Measurements from ENCODE around the gene NLRP10.

NLRP10 gene

DNA sequence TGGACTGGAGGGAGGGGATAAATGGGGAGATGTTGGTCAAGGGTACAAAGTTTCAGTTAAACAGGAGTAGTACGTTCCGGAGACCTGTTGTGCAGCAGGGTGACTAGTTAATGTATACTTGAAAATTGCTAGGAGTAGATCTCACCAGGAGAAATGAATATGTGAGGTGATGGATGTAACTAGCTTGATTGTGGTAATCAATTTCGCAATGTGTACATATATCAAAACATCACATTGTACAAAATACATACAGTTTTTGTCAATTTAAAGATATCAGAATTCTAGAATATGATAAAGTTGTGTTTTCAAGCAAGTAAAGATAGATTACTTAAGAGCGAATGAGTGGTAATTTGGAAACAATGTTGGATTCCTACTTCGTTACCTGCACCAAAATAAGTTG is 35.1 kb upstream of the NLRP10 start:
- ATAC-seq: no peak
- TF ChIP-seq ZFP30 (CRISPR knock-in tag; IDR thresholded peaks at IDR 0.05) (no peak), ISL1 (CRISPR knock-in tag; IDR thresholded peaks at IDR 0.05) (no peak), RARB (CRISPR knock-in tag; IDR thresholded peaks at IDR 0.05) (no peak)

DNA sequence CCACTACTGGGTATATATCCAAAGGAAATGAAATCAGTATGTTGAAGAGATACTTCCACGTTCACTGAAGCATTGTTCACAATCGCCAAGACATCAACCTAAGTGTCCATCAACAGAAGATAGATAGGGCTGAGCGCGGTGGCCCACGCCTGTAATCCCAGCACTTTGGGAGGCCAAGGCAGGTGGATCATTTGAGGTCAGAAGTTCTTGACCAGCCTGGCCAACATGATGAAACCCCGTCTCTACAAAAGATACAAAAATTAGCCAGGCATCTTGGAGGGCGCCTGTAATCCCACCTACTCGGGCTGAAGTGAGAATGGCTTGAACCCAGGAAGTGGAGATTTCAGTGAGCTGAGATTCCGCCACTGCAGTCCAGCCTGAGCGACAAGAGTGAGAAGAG is 34.5 kb upstream of the NLRP10 start:
- ATAC-seq: no peak
- TF ChIP-seq BACH2 (CRISPR knock-in tag; IDR thresholded peaks at IDR 0.05; ENCODE audit: borderline replicate concordance) (no peak), ZNF565 (CRISPR knock-in tag; conservative IDR thresholded peaks at IDR 0.05; ENCODE audit: low read depth) (no peak), ARNTL (CRISPR knock-in tag; IDR thresholded peaks at IDR 0.05; ENCODE audit: borderline replicate concordance, low read depth) (no peak), ISL1 (CRISPR knock-in tag; IDR thresholded peaks at IDR 0.05) (no peak)
- TF ChIP-seq, protein P1, sequence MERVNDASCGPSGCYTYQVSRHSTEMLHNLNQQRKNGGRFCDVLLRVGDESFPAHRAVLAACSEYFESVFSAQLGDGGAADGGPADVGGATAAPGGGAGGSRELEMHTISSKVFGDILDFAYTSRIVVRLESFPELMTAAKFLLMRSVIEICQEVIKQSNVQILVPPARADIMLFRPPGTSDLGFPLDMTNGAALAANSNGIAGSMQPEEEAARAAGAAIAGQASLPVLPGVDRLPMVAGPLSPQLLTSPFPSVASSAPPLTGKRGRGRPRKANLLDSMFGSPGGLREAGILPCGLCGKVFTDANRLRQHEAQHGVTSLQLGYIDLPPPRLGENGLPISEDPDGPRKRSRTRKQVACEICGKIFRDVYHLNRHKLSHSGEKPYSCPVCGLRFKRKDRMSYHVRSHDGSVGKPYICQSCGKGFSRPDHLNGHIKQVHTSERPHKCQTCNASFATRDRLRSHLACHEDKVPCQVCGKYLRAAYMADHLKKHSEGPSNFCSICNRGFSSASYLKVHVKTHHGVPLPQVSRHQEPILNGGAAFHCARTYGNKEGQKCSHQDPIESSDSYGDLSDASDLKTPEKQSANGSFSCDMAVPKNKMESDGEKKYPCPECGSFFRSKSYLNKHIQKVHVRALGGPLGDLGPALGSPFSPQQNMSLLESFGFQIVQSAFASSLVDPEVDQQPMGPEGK (CRISPR knock-in tag; IDR thresholded peaks at IDR 0.05; ENCODE audit: borderline replicate concordance): no peak
- TF ChIP-seq, protein P2, sequence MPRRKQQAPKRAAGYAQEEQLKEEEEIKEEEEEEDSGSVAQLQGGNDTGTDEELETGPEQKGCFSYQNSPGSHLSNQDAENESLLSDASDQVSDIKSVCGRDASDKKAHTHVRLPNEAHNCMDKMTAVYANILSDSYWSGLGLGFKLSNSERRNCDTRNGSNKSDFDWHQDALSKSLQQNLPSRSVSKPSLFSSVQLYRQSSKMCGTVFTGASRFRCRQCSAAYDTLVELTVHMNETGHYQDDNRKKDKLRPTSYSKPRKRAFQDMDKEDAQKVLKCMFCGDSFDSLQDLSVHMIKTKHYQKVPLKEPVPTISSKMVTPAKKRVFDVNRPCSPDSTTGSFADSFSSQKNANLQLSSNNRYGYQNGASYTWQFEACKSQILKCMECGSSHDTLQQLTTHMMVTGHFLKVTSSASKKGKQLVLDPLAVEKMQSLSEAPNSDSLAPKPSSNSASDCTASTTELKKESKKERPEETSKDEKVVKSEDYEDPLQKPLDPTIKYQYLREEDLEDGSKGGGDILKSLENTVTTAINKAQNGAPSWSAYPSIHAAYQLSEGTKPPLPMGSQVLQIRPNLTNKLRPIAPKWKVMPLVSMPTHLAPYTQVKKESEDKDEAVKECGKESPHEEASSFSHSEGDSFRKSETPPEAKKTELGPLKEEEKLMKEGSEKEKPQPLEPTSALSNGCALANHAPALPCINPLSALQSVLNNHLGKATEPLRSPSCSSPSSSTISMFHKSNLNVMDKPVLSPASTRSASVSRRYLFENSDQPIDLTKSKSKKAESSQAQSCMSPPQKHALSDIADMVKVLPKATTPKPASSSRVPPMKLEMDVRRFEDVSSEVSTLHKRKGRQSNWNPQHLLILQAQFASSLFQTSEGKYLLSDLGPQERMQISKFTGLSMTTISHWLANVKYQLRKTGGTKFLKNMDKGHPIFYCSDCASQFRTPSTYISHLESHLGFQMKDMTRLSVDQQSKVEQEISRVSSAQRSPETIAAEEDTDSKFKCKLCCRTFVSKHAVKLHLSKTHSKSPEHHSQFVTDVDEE (CRISPR knock-in tag; IDR thresholded peaks at IDR 0.05): no peak
- TF ChIP-seq, protein P3, sequence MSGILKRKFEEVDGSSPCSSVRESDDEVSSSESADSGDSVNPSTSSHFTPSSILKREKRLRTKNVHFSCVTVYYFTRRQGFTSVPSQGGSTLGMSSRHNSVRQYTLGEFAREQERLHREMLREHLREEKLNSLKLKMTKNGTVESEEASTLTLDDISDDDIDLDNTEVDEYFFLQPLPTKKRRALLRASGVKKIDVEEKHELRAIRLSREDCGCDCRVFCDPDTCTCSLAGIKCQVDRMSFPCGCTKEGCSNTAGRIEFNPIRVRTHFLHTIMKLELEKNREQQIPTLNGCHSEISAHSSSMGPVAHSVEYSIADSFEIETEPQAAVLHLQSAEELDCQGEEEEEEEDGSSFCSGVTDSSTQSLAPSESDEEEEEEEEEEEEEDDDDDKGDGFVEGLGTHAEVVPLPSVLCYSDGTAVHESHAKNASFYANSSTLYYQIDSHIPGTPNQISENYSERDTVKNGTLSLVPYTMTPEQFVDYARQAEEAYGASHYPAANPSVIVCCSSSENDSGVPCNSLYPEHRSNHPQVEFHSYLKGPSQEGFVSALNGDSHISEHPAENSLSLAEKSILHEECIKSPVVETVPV (CRISPR knock-in tag; IDR thresholded peaks at IDR 0.05): no peak

DNA sequence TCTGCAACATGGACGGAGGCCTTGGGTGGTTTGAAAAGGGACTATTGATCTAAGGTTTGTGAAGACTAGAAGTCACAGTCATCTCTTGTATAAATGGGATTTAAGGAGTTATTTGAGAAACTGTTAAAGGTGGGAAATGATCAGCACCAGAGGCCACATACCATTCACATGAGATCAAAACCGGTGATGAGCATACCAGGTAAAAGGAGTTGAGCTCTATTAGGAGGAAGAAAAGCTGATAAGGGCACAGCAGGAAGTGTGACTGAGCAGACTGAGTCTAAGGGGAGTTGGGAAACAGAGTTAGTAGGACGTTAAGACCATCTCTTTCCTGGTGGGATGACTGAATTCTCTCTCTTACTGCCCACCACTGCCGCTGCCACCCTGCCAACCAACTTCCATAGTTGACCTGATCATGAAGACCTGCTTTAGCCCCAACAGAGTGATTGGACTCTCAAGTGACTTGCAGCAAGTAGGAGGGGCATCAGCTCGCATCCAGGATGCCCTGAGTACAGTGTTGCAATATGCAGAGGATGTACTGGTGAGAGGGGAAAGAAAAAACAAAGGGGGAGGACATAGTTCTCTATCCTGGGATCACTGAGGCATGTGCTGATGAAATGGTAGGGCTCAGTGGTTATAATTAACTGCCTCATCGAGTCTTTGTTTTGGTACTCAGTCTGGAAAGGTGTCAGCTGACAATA is 29.5 kb upstream of the NLRP10 start:
- ATAC-seq: no peak
- TF ChIP-seq, protein P4, sequence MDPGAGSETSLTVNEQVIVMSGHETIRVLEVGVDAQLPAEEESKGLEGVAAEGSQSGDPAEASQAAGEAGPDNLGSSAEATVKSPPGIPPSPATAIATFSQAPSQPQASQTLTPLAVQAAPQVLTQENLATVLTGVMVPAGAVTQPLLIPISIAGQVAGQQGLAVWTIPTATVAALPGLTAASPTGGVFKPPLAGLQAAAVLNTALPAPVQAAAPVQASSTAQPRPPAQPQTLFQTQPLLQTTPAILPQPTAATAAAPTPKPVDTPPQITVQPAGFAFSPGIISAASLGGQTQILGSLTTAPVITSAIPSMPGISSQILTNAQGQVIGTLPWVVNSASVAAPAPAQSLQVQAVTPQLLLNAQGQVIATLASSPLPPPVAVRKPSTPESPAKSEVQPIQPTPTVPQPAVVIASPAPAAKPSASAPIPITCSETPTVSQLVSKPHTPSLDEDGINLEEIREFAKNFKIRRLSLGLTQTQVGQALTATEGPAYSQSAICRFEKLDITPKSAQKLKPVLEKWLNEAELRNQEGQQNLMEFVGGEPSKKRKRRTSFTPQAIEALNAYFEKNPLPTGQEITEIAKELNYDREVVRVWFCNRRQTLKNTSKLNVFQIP (CRISPR knock-in tag; IDR thresholded peaks at IDR 0.05; ENCODE audit: borderline replicate concordance, low read depth): no peak
- TF ChIP-seq ZFP30 (CRISPR knock-in tag; IDR thresholded peaks at IDR 0.05): no peak
- no peak for TF ChIP-seq SNAI2 (CRISPR knock-in tag; IDR thresholded peaks at IDR 0.05)
- TF ChIP-seq ISL1 (CRISPR knock-in tag; IDR thresholded peaks at IDR 0.05): no peak
- no peak for TF ChIP-seq CSDC2 (CRISPR knock-in tag; IDR thresholded peaks at IDR 0.05)
- no peak for TF ChIP-seq GLIS3 (CRISPR knock-in tag; IDR thresholded peaks at IDR 0.05)
- no peak for TF ChIP-seq BACH2 (CRISPR knock-in tag; IDR thresholded peaks at IDR 0.05; ENCODE audit: borderline replicate concordance)
- TF ChIP-seq ZC3H10 (CRISPR knock-in tag; IDR thresholded peaks at IDR 0.05): no peak
- no peak for TF ChIP-seq ARNTL (CRISPR knock-in tag; IDR thresholded peaks at IDR 0.05; ENCODE audit: borderline replicate concordance, low read depth)
- no peak for TF ChIP-seq PPARA (CRISPR knock-in tag; IDR thresholded peaks at IDR 0.05; ENCODE audit: borderline replicate concordance)

DNA sequence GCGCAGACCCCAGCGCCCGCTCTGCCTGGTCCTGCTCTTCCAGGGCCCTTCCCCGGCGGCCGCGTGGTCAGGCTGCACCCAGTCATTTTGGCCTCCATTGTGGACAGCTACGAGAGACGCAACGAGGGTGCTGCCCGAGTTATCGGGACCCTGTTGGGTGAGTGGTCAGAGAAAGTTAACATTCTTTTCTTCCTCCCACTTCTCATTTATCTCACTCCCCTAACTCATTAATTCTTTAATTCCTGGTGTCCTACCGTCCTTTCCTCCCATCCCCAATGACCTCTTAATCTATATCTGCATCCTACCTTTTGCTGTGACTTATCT is 22.3 kb upstream of the NLRP10 start:
- peak; percentile 49 for ATAC-seq

DNA sequence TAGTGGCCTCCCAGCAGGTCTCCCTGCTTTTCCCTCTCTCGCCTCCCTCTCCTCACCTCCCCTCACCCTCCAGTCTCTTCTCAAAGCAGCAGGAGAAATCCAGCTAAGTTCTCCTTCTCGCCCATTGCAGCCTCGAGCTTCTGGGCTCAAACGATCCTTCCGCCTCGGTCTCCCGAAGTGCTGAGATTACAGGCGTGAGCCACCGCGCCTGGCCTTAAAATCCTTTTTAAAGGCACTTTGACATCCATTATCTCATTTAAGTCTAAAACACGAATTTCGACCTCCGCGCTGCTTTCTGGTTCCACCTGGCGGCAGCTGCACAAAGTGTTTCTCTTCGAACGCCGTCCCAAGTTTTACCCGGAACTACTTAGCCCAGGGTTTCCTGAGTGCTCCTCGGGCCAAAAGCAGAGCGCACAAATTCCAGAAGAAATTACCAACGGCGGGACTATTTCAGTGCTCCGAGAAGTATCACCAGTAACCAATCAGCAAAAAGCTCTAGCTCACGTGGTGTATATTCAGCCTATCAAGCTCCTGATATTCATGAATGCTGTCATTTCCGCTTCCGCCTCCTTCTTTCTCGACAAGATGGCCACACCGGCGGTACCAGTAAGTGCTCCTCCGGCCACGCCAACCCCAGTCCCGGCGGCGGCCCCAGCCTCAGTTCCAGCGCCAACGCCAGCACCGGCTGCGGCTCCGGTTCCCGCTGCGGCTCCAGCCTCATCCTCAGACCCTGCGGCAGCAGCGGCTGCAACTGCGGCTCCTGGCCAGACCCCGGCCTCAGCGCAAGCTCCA is 21.7 kb upstream of the NLRP10 start, which contains the start of gene EIF3F:
Gene EIF3F, plus strand, starts transcription at position 570 of the 792 bp plus-strand sequence. Its CDS starts 16 bp downstream, at position 586.
- TF ChIP-seq, protein P4 (CRISPR knock-in tag; IDR thresholded peaks at IDR 0.05; ENCODE audit: borderline replicate concordance, low read depth): peak; percentile 36; the same call in 1 of the 2 replicates
- TF ChIP-seq ZFP30 (CRISPR knock-in tag; IDR thresholded peaks at IDR 0.05) (no peak), TOX (CRISPR knock-in tag; IDR thresholded peaks at IDR 0.05; ENCODE audit: borderline replicate concordance) (no peak), ZNF70 (CRISPR knock-in tag; IDR thresholded peaks at IDR 0.05) (peak; percentile 97), CSDC2 (CRISPR knock-in tag; IDR thresholded peaks at IDR 0.05) (no peak), TCF4 (CRISPR knock-in tag; IDR thresholded peaks at IDR 0.05; ENCODE audit: borderline replicate concordance) (no peak), OSR1 (CRISPR knock-in tag; IDR thresholded peaks at IDR 0.05) (no peak), GLIS3 (CRISPR knock-in tag; IDR thresholded peaks at IDR 0.05) (no peak), SNAI2 (CRISPR knock-in tag; IDR thresholded peaks at IDR 0.05) (no peak)
- TF ChIP-seq, protein P1 (CRISPR knock-in tag; IDR thresholded peaks at IDR 0.05; ENCODE audit: borderline replicate concordance): no peak
- peak; percentile 100 for ATAC-seq
